Measurements from ENCODE around the gene PRKCZ.

The PRKCZ gene

DNA sequence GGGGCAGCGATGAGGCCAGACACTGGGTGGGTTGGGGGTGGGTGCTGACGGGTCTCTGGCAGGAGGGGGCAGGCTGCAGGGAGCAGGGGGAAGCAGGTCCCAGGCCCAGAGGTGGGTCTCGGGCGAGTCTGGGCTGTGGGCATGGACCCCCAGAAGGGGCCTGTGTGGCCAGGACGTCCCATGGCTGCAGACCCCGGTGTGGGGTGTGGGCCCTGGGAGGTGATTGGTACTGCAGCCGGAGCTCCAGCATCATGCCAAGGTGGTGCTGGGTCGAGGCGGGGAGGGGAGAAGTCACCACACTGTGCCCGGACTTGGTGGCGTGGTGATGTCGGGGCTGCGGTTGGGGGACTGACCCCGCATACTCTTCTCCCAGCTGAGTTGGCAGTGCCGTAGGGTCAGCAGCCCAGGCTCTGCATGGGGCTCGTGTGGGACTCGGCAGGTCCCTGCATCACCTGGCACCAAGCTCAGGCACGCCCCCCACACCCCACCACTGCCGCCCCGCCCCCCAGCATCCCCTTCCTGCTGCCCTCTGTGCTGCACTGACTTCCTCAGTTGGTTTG, 31.2 kb downstream of the PRKCZ start:
- TF ChIP-seq, protein P1, sequence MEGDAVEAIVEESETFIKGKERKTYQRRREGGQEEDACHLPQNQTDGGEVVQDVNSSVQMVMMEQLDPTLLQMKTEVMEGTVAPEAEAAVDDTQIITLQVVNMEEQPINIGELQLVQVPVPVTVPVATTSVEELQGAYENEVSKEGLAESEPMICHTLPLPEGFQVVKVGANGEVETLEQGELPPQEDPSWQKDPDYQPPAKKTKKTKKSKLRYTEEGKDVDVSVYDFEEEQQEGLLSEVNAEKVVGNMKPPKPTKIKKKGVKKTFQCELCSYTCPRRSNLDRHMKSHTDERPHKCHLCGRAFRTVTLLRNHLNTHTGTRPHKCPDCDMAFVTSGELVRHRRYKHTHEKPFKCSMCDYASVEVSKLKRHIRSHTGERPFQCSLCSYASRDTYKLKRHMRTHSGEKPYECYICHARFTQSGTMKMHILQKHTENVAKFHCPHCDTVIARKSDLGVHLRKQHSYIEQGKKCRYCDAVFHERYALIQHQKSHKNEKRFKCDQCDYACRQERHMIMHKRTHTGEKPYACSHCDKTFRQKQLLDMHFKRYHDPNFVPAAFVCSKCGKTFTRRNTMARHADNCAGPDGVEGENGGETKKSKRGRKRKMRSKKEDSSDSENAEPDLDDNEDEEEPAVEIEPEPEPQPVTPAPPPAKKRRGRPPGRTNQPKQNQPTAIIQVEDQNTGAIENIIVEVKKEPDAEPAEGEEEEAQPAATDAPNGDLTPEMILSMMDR (IDR thresholded peaks at IDR 0.05; ENCODE audit: insufficient read depth, low read length), result no peak
- TF ChIP-seq, protein P2, sequence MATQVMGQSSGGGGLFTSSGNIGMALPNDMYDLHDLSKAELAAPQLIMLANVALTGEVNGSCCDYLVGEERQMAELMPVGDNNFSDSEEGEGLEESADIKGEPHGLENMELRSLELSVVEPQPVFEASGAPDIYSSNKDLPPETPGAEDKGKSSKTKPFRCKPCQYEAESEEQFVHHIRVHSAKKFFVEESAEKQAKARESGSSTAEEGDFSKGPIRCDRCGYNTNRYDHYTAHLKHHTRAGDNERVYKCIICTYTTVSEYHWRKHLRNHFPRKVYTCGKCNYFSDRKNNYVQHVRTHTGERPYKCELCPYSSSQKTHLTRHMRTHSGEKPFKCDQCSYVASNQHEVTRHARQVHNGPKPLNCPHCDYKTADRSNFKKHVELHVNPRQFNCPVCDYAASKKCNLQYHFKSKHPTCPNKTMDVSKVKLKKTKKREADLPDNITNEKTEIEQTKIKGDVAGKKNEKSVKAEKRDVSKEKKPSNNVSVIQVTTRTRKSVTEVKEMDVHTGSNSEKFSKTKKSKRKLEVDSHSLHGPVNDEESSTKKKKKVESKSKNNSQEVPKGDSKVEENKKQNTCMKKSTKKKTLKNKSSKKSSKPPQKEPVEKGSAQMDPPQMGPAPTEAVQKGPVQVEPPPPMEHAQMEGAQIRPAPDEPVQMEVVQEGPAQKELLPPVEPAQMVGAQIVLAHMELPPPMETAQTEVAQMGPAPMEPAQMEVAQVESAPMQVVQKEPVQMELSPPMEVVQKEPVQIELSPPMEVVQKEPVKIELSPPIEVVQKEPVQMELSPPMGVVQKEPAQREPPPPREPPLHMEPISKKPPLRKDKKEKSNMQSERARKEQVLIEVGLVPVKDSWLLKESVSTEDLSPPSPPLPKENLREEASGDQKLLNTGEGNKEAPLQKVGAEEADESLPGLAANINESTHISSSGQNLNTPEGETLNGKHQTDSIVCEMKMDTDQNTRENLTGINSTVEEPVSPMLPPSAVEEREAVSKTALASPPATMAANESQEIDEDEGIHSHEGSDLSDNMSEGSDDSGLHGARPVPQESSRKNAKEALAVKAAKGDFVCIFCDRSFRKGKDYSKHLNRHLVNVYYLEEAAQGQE (IDR thresholded peaks at IDR 0.05; ENCODE audit: insufficient replicate concordance, low read depth), result no peak
- no peak for TF ChIP-seq GABPA (IDR thresholded peaks at IDR 0.05; ENCODE audit: low read depth)
- TF ChIP-seq POLR2AphosphoS5 (IDR thresholded peaks at IDR 0.05; ENCODE audit: low read depth), result no peak
- no peak for TF ChIP-seq SPI1 (IDR thresholded peaks at IDR 0.05; ENCODE audit: borderline replicate concordance, low read depth)
- H3K27me3 ChIP-seq (ENCODE audit: insufficient read depth, poor library complexity, severe bottlenecking), result no peaks in the 10 kb centered on the region
- H3K27ac ChIP-seq (replicated peaks), result no peak overlapping the region
- DNase-seq (ENCODE audit: low read depth in 1 of 2, low spot score in 1 of 2), result no peak
- no peak overlapping the region for H3K4me3 ChIP-seq (replicated peaks; ENCODE audit: insufficient read depth, low read length)

DNA sequence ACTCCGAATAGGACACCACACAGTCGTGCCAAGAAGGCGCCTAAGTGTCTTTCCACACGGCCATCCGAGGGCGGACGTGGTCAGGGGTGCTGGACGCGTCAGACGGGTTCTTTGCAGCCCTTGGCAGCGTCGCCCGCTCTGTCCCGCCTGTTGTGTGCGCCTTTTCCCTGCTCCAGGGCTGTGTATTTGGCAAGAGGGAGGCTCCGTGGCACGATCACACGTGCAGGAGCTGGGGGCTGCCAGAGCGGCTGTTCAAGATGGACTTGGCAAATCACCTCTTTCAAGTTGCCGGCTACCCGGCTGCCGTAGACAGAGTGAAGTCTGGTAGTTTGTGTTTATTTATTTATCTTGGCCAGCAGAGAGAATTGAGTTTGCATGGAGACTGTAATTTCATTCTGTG, 31.9 kb downstream of the PRKCZ start:
- no peak for DNase-seq (ENCODE audit: low read depth in 1 of 2, low spot score in 1 of 2)
- TF ChIP-seq GABPA (IDR thresholded peaks at IDR 0.05; ENCODE audit: low read depth) (no peak), SPI1 (IDR thresholded peaks at IDR 0.05; ENCODE audit: borderline replicate concordance, low read depth) (no peak), POLR2AphosphoS5 (IDR thresholded peaks at IDR 0.05; ENCODE audit: low read depth) (no peak)
- TF ChIP-seq, protein P2 (IDR thresholded peaks at IDR 0.05; ENCODE audit: insufficient replicate concordance, low read depth), result no peak
- TF ChIP-seq, protein P1 (IDR thresholded peaks at IDR 0.05; ENCODE audit: insufficient read depth, low read length), result no peak
- Histone ChIP-seq H3K27ac (replicated peaks) (no peak overlapping the region), H3K27me3 (ENCODE audit: insufficient read depth, poor library complexity, severe bottlenecking) (no peaks in the 10 kb centered on the region), H3K4me3 (replicated peaks; ENCODE audit: insufficient read depth, low read length) (no peak overlapping the region)

DNA sequence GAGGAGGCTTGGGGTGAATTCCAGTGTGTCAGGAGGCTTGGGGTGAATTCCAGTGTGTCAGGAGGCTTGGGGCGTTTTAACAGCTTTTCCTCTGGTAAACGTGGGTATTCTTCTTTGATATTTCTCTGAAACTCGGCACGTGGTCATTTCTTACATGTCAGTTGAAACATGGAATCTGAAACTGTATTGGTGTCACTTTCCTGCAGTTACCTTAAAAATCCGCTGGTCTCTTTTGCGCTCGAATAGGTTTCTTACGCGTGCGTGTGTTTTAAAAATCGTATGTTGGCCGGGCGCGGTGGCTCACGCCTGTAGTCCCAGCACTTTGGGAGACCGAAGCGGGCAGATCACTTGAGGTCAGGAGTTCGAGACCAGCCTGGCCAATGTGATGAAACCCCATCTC, 33.5 kb downstream of the PRKCZ start:
- TF ChIP-seq SPI1 (IDR thresholded peaks at IDR 0.05; ENCODE audit: borderline replicate concordance, low read depth), result no peak
- DNase-seq (ENCODE audit: low read depth in 1 of 2, low spot score in 1 of 2), result no peak
- Histone ChIP-seq H3K4me3 (replicated peaks; ENCODE audit: insufficient read depth, low read length) (no peak overlapping the region), H3K27ac (replicated peaks) (no peak overlapping the region), H3K27me3 (ENCODE audit: insufficient read depth, poor library complexity, severe bottlenecking) (no peaks in the 10 kb centered on the region)

GRCh38 chr1:2084306-2084705, 34.1 kb downstream of the PRKCZ start:
- no peak overlapping the region for H3K4me3 ChIP-seq (replicated peaks; ENCODE audit: insufficient read depth, low read length)
- no peaks in the 10 kb centered on the region for H3K27me3 ChIP-seq (ENCODE audit: insufficient read depth, poor library complexity, severe bottlenecking)
- no peak for TF ChIP-seq GABPA (IDR thresholded peaks at IDR 0.05; ENCODE audit: low read depth)
- no peak for TF ChIP-seq SPI1 (IDR thresholded peaks at IDR 0.05; ENCODE audit: borderline replicate concordance, low read depth)
- TF ChIP-seq, protein P2 (IDR thresholded peaks at IDR 0.05; ENCODE audit: insufficient replicate concordance, low read depth), result no peak
- TF ChIP-seq POLR2AphosphoS5 (IDR thresholded peaks at IDR 0.05; ENCODE audit: low read depth), result no peak
- H3K27ac ChIP-seq (replicated peaks), result no peak overlapping the region
- DNase-seq (ENCODE audit: low read depth in 1 of 2, low spot score in 1 of 2), result no peak

All from HL-60 (cell line).